ENCODE data around the gene SAMD13. TPM values are rescaled to one million over a fixed set of nuclear protein-coding genes. Genes with fewer than 3 reads are reported as not detected.

SAMD13 gene
- total and polyA plus RNA-seq, 12 donors, result 0.37 to 2.2 (median 1.2) TPM; not detected in 1

DNA sequence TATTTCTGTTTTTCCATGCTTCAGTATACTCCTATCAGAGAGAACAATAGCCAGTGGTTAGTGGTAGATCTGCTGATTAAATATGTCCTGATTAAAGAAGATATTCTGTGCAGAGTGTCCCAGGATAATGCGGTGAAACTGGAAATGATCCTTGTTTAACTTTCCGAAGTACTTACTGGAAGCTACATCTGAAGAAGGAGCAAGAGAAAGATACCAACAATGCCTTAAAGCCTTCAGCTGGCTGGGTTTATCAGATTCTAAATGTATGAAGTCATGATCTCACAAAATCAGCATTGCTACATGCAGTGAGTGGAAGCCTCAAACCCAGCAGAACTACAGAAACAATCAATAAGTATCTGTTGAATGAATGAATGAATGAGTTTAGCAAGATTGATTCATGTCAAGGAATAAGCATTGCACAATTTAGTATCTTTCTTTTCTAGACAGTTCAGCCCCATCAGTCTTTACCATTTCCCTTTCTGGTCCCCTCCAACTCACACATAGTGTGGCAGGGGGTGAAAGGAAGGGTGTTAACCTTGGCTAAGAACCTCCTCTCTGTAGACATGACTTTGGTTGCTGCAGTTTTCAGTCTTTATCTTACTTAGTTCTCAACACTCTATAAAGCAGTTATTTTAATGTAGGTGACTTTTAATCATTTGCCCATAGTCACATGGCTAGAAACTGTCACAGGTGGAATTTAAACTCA lies 72.1 kb downstream of the SAMD13 start:
- Histone ChIP-seq H3K27me3 (no peaks in the 10 kb centered on the region), H3K4me1 (peaks cover 5 to 25% (median 14%) of the 10 kb centered on the region in 9 donors), H3K4me3 (no peak overlapping the region), H3K27ac (no peak overlapping the region), H3K36me3 (no peaks in the 10 kb centered on the region), H3K9me3 (no peaks in the 10 kb centered on the region)
- DNase-seq, result no peak
- TF ChIP-seq CTCF (IDR thresholded peaks at IDR 0.05), result no peak
- intact Hi-C loops (cut with DNase I), result no loop called here
- ATAC-seq, result no peak
- 39 to 46% methylated on average over 2 of the region's 2 CpGs for WGBS, 2 donors

- Histone ChIP-seq H3K36me3 (no peaks in the 10 kb centered on the region), H3K27ac (peak overlapping the region in 5 of 10 donors; percentile 32 to 64 (median 41)), H3K27me3 (no peaks in the 10 kb centered on the region), H3K9me3 (no peaks in the 10 kb centered on the region), H3K4me3 (no peak overlapping the region), H3K4me1 (peaks cover 7 to 25% (median 15%) of the 10 kb centered on the region in 9 donors)
- intact Hi-C loops (cut with DNase I), result no loop called here
- no peak for TF ChIP-seq CTCF (IDR thresholded peaks at IDR 0.05)
- peak in 3 of 8 donors; percentile 28 to 59 (median 49) for ATAC-seq
- peak in 1 of 2 donors; percentile 24 for DNase-seq
- 45 to 53% methylated on average over 5 of the region's 5 CpGs for WGBS, 2 donors
These were observed 73.6 kb downstream of the SAMD13 start for GRCh38 chr1:84374991-84375696.

GRCh38 chr1:84376000-84376910 lies 74.7 kb downstream of the SAMD13 start:
- DNase-seq (no peak), ATAC-seq (no peak)
- H3K27ac ChIP-seq, result peak overlapping the region in 5 of 10 donors; percentile 2 to 64 (median 41)
- no peak overlapping the region for H3K4me3 ChIP-seq
- peaks cover 7 to 25% (median 15%) of the 10 kb centered on the region in 9 donors for H3K4me1 ChIP-seq
- no peak for TF ChIP-seq CTCF (IDR thresholded peaks at IDR 0.05)
- WGBS, 2 donors, result 69 to 70% methylated on average over 7 of the region's 7 CpGs
- H3K9me3 ChIP-seq, result no peaks in the 10 kb centered on the region
- H3K27me3 ChIP-seq, result no peaks in the 10 kb centered on the region
- intact Hi-C loops (cut with DNase I), result no loop called here
- H3K36me3 ChIP-seq, result no peaks in the 10 kb centered on the region

Measured in heart right ventricle (tissue), 16 donors.